ENCODE results near the gene TMEM14C.
"Not testable (repeated sequence)": the region's sequence is repeated elsewhere in the genome, so short reads cannot be mapped to it uniquely, and the experiment has no call there.

The TMEM14C gene

DNA sequence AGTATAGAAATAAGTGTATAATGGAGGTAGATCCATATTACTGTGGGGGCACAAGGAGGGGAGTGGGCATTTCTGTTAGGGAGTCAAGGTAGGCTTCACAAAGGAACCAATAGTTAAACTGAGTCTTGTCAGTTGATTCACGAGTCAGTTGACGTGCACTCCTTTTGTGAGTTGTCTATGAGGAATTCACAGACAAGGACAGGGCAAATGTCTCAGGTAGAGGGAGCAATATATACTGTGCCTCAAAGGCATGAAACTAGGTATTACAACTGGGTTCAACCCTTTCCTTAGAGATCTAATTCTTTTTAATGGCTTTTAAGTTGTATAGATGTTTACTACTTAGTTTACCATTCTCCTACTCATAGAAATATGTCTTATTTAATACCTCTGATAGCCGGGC lies 11.0 kb downstream of the TMEM14C start:
- DNase-seq (ENCODE audit: low read depth) = no peak
- no peak overlapping the region for H3K4me3 ChIP-seq (ENCODE audit: control insufficient read depth, low read depth, low read length)
- TF ChIP-seq, protein P1, sequence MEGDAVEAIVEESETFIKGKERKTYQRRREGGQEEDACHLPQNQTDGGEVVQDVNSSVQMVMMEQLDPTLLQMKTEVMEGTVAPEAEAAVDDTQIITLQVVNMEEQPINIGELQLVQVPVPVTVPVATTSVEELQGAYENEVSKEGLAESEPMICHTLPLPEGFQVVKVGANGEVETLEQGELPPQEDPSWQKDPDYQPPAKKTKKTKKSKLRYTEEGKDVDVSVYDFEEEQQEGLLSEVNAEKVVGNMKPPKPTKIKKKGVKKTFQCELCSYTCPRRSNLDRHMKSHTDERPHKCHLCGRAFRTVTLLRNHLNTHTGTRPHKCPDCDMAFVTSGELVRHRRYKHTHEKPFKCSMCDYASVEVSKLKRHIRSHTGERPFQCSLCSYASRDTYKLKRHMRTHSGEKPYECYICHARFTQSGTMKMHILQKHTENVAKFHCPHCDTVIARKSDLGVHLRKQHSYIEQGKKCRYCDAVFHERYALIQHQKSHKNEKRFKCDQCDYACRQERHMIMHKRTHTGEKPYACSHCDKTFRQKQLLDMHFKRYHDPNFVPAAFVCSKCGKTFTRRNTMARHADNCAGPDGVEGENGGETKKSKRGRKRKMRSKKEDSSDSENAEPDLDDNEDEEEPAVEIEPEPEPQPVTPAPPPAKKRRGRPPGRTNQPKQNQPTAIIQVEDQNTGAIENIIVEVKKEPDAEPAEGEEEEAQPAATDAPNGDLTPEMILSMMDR (conservative IDR thresholded peaks at IDR 0.05; ENCODE audit: control insufficient read depth, insufficient read depth, low read depth, low read length) = no peak

DNA sequence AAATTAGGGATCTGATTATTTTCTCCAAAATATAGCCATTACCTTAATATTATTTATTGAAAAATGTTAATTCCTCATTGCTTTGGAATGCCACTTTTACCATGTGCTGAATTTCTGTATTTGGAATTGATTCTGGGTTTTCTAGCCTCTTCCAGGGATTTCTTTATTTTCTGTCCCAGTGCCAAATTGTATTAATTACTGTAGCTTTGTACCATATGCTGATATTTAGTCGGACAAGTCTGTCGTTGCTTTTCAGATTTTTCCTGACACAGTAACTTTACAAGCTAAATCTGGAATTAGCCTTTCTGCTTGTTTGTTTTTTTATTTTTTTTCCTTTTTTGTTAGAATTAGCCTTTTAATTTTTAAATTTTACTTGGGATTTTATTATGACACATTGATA lies 13.9 kb downstream of the TMEM14C start:
- TF ChIP-seq, protein P1 (conservative IDR thresholded peaks at IDR 0.05; ENCODE audit: control insufficient read depth, insufficient read depth, low read depth, low read length) = no peak
- DNase-seq (ENCODE audit: low read depth) = no peak
- no peak overlapping the region for H3K4me3 ChIP-seq (ENCODE audit: control insufficient read depth, low read depth, low read length)

DNA sequence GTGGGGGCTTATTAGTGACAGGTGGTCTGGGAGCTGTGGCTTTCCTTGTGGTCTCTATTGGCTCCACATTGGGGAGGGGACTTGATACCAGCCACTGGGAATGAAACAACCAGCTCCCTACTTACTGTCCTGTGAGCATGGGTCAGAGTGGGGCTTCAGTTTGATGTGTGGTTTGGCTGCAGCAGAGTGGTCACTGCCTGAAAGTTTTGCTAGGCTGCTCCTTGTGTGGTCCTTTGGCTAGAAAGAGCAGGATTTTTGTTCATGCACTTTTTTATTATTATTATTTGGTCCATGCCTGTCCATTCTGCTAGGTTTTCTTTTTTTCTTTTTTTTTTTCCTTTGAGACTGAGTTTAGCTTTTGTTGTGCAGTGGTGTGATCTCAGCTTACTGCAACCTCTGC lies 17.2 kb downstream of the TMEM14C start:
- no peak overlapping the region for H3K4me3 ChIP-seq (ENCODE audit: control insufficient read depth, low read depth, low read length)
- TF ChIP-seq, protein P1 (conservative IDR thresholded peaks at IDR 0.05; ENCODE audit: control insufficient read depth, insufficient read depth, low read depth, low read length) = no peak
- DNase-seq (ENCODE audit: low read depth) = no peak

DNA sequence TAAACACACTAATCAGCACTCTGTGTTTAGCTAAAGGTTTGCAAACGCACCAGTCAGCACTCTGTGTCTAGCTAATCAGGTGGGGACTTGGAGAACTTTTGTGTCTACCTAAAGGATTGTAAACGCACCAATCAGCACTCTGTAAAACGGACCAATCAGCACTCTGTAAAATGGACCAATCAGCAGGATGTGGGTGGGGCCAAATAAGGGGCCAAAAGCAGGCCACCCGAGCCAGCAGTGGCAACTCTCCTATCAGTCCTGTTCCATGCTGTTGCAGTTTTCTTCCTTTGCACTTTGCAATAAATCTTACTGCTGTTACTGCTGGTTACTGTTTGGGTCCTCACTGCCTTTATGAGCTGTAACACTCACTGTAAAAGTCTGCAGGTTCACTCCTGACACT lies 18.8 kb downstream of the TMEM14C start:
- H3K4me3 ChIP-seq (ENCODE audit: control insufficient read depth, low read depth, low read length); DNase-seq (ENCODE audit: low read depth): not testable (repeated sequence)

DNA sequence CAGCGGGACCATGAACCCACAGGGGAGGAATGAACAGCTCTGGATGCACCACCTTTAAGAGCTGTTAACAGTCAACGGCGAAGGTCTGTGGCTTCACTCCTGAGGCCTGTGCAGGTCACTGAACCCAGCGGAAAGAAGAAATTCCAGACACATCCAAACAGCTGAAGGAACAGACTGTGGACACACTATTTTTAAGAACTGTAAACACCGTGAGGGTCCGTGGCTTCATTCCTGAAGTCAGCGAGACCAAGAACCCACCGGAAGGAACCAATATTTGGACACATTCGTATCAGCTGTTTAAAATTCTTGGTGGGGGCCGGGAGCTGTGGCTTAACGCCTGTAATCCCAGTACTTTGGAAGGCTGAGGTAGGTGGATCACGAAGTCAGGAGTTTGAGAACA lies 19.4 kb downstream of the TMEM14C start:
- TF ChIP-seq, protein P1 (conservative IDR thresholded peaks at IDR 0.05; ENCODE audit: control insufficient read depth, insufficient read depth, low read depth, low read length) = no peak
- DNase-seq (ENCODE audit: low read depth) = no peak

DNA sequence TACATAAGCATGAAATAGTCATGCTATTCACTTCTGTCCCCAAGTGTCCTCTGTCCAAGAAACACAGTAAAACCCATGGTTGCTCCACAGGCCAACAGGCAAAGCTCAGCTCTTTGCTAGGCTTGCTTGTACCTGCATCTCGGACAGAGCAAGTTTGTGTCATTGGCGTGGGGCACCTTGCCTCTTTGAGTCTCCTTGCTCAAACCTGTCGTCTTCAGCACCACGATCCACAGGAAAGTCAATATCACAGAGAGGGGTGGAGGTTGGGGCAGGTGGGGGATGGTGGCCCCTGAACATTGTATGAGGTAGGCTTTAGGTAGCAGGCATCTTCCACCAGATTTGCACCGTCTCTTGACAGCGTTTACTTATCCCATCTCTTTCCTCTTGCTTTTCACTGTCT lies 20.6 kb downstream of the TMEM14C start:
- DNase-seq (ENCODE audit: low read depth) = no peak
- TF ChIP-seq, protein P1 (conservative IDR thresholded peaks at IDR 0.05; ENCODE audit: control insufficient read depth, insufficient read depth, low read depth, low read length) = no peak
- H3K4me3 ChIP-seq (ENCODE audit: control insufficient read depth, low read depth, low read length) = no peak overlapping the region

More for the DNA sequence above, 19.4 kb downstream of the TMEM14C start:
- H3K4me3 ChIP-seq (ENCODE audit: control insufficient read depth, low read depth, low read length) = no peak overlapping the region

DNA sequence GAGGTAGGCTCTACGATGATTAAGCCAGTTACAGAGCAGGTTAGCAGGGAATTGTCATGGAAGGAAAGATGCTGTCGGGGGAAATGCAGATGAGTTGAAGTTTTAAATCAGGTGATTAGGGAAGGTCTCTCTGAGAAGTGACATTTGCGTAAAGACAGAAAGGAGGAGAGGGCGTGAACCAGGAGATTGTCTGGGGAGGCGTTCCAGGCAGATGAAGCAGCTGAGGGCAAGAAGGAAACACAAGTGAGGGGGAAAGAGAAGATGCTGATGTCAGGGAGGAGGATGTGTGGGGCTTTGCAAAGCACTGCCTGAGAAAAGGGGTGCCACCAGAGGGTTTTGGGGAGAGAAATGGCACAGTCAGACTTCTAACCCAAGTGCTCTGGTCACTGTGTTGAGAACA lies 22.2 kb downstream of the TMEM14C start:
- TF ChIP-seq, protein P1 (conservative IDR thresholded peaks at IDR 0.05; ENCODE audit: control insufficient read depth, insufficient read depth, low read depth, low read length) = no peak
- no peak for DNase-seq (ENCODE audit: low read depth)
- no peak overlapping the region for H3K4me3 ChIP-seq (ENCODE audit: control insufficient read depth, low read depth, low read length)

All from fibroblast of mammary gland (primary cell).